Activated CD8-positive, alpha-beta T cell treated with anti-CD3 and anti-CD28 coated beads for 36 hours (primary cell): ENCODE data around the gene ARF5. TPM values are rescaled to one million over a fixed set of nuclear protein-coding genes. Genes with fewer than 3 reads are reported as not detected.

Experiments
- ATAC-seq: fragments of 200-7000 bp; cut with Tn5 transposase; one replicate; pipeline ENCODE4 v1.10.0; 2021; ENCODE audit warnings: mild to moderate bottlenecking, moderate library complexity
- CTCF ChIA-PET: fragments of 350-600 bp; sonication (Branson Sonifier 250); formaldehyde crosslinking; loops from one replicate; lab custom pipeline; 2021; ENCODE audit warnings: antibody characterized with exemption; lab: Charles Lee
- POLR2A ChIA-PET: fragments of 350-600 bp; sonication (Branson Sonifier 250); formaldehyde crosslinking; loops from one replicate; lab custom pipeline; 2021; ENCODE audit warnings: antibody characterized with exemption; lab: Charles Lee
- DNase-seq: peaks from one replicate; pipeline ENCODE4 v3.0.0-alpha.2; 2020
- H3K27ac Mint-ChIP-seq: one replicate; pipeline ENCODE4 v1.8.0; 2021; ENCODE audit warnings: mild to moderate bottlenecking, mixed read lengths
- H3K27me3 Mint-ChIP-seq: one replicate; pipeline ENCODE4 v1.8.0; 2021; ENCODE audit warnings: mixed read lengths
- H3K36me3 Mint-ChIP-seq: one replicate; pipeline ENCODE4 v1.8.0; 2021; ENCODE audit warnings: low read depth, mixed read lengths
- H3K4me1 Mint-ChIP-seq: one replicate; pipeline ENCODE4 v1.8.0; 2021; ENCODE audit warnings: low read depth, mixed read lengths
- H3K4me3 Mint-ChIP-seq: one replicate; pipeline ENCODE4 v1.8.0; 2021; ENCODE audit warnings: mild to moderate bottlenecking, moderate library complexity, mixed read lengths
- H3K9me3 Mint-ChIP-seq: one replicate; pipeline ENCODE4 v1.8.0; 2021; ENCODE audit warnings: mixed read lengths
- intact Hi-C: fragments of 100-400 bp; cut with micrococcal nuclease; formaldehyde crosslinking; loops from one replicate; pipeline ENCODE4 v1.10.0; 2022
- total RNA-seq, 2 experiments: library from RNA; stranded (reverse); gene quantifications; one replicate each; pipeline ENCODE4 v1.2.3, GENCODE V29; 2021
- TF ChIP-seq, protein P1 (sequence below): fragments of 200-600 bp; IDR thresholded peaks from one replicate; pipeline ENCODE4 v1.8.0; 2022; ENCODE audit warnings: antibody characterized with exemption, mild to moderate bottlenecking

Gene ARF5
- total RNA-seq, 2 experiments from 2014 or later = 106 to 114 TPM

DNA sequence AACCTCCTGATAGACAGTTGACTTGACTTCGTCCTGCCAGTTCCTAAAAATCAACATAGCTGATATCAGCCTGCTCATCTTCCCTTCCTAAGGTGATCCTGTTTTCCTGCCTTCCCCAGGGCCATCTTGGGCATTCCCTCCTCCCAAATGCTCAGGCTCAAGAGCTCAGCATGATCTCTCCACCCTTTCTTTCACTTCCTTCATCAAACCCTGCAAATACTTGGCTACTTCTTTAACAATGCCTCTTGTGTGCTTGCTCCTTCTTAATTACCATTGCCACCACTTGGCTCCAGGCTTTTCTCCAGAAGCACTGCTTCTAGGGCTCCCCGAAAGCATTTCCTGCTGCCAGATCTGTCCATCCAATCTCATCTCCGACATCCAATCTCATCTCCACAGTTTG, 12.7 kb downstream of the ARF5 start:
- no peak for ATAC-seq
- H3K27me3 Mint-ChIP-seq = no peaks in the 10 kb centered on the region
- H3K4me1 Mint-ChIP-seq = no peaks in the 10 kb centered on the region
- no peak overlapping the region for H3K4me3 Mint-ChIP-seq
- H3K36me3 Mint-ChIP-seq = no peaks in the 10 kb centered on the region
- no peaks in the 10 kb centered on the region for H3K9me3 Mint-ChIP-seq
- DNase-seq = no peak
- intact Hi-C loops = no loop called here
- POLR2A ChIA-PET = no interaction called here
- CTCF ChIA-PET = interaction anchor here (0.9 to 1.0 kb wide), 2 partner anchors 12 to 20 kb away, joined by 3 read pairs; no protein-coding TSS in a partner anchor
- H3K27ac Mint-ChIP-seq = no peak overlapping the region
- TF ChIP-seq, protein P1, sequence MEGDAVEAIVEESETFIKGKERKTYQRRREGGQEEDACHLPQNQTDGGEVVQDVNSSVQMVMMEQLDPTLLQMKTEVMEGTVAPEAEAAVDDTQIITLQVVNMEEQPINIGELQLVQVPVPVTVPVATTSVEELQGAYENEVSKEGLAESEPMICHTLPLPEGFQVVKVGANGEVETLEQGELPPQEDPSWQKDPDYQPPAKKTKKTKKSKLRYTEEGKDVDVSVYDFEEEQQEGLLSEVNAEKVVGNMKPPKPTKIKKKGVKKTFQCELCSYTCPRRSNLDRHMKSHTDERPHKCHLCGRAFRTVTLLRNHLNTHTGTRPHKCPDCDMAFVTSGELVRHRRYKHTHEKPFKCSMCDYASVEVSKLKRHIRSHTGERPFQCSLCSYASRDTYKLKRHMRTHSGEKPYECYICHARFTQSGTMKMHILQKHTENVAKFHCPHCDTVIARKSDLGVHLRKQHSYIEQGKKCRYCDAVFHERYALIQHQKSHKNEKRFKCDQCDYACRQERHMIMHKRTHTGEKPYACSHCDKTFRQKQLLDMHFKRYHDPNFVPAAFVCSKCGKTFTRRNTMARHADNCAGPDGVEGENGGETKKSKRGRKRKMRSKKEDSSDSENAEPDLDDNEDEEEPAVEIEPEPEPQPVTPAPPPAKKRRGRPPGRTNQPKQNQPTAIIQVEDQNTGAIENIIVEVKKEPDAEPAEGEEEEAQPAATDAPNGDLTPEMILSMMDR = no peak

DNA sequence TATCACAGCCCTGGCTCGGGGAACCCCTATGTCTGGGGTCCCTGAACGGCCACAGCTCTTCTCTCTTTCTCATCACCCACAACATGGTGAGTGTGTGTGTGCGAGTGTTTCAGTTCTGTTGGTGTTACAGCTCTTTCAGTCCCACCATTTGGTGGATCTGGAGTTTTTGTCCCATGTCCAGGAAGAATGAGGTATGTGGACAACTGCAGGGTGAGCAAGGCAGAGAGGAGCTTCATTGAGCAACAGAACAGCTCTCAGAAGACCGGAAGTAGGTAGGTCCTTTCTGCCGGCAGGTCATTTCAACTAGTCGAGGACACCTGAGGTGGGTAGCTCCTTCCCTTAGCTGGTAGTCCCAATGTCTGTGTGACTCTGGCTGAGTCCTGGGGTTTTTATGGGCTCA, 20.2 kb downstream of the ARF5 start:
- Mint-ChIP-seq H3K36me3 (no peaks in the 10 kb centered on the region), H3K27me3 (peaks cover 4% of the 10 kb centered on the region), H3K4me3 (no peak overlapping the region), H3K9me3 (no peaks in the 10 kb centered on the region), H3K4me1 (no peaks in the 10 kb centered on the region), H3K27ac (no peak overlapping the region)
- POLR2A ChIA-PET = no interaction called here
- CTCF ChIA-PET = no interaction called here
- ATAC-seq (no peak), DNase-seq (no peak)
- intact Hi-C loops = no loop called here
- TF ChIP-seq, protein P1 = no peak

DNA sequence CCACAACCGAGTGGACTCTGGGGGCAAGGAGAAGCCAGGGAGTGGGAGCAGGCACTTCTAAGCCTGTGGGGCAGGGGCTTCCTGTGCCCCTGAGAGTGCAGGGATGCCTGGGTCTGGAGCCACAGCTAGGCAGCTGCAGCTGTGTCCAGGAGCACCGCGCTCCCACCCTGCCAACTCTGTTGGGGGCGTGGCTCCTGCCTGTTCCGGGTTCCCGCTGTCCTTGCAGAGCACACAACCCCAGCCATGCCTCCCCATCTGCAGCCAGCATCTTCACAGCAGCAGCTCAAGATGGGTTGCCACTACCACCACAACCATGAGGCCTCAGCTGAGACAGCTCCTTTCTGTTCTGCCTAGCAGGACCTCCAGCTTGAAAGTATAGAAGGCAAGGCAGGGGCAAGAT, 21.1 kb downstream of the ARF5 start:
- ChIA-PET POLR2A (no interaction called here), CTCF (no interaction called here)
- DNase-seq (no peak), ATAC-seq (no peak)
- peaks cover 4% of the 10 kb centered on the region for H3K27me3 Mint-ChIP-seq
- intact Hi-C loops = no loop called here
- H3K4me1 Mint-ChIP-seq = no peaks in the 10 kb centered on the region
- no peaks in the 10 kb centered on the region for H3K36me3 Mint-ChIP-seq
- TF ChIP-seq, protein P1 = no peak
- H3K4me3 Mint-ChIP-seq = no peak overlapping the region
- no peak overlapping the region for H3K27ac Mint-ChIP-seq
- no peaks in the 10 kb centered on the region for H3K9me3 Mint-ChIP-seq

DNA sequence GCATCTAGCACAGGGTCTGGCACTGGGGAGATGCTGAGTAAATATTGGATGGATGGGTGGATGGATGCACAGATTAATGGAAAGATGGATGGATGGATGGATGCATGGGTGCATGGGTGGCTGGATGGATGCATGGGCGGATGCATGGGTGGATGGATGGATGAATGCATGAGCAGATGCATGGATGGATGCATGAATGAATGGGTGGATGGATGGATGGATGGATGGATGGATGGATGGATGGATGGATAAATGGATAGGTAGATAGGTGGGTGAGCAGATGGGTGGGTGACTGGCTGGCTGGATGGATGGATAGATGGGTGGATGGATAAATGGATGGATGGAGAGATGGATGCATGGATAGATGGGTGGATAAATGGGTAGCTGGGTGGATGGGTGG, 24.1 kb downstream of the ARF5 start:
- no peak for ATAC-seq
- Mint-ChIP-seq H3K4me3 (no peak overlapping the region), H3K9me3 (no peaks in the 10 kb centered on the region), H3K27me3 (peaks cover 10% of the 10 kb centered on the region), H3K4me1 (no peaks in the 10 kb centered on the region), H3K36me3 (no peaks in the 10 kb centered on the region), H3K27ac (no peak overlapping the region)
- ChIA-PET POLR2A (no interaction called here), CTCF (no interaction called here)
- intact Hi-C loops = no loop called here
- DNase-seq = no peak
- TF ChIP-seq, protein P1 = no peak

DNA sequence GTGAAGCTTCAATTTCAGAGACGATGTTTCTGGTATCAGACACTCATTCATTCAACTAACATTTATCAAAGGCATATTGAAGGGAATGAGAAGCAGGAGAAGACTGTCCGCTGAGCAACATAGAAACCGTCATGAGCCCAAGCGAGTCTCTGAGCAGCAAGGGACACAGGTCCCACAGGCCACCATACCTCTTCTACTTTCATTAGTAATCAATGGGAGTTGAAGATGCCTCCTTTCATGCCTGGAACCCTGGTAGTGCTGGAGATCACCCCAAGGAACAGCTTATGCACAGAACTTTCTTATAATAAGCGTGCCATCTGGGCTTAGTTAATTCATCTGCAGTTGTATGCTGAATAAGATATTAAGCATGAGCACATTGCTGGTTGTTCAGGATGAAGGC, 28.5 kb downstream of the ARF5 start:
- no peak for DNase-seq
- ATAC-seq = no peak
- ChIA-PET POLR2A (no interaction called here), CTCF (interaction anchor here (1.0 to 1.3 kb wide), 3 partner anchors 10 to 44 kb away, joined by 3 read pairs; no protein-coding TSS in a partner anchor)
- TF ChIP-seq, protein P1 = no peak
- Mint-ChIP-seq H3K27me3 (peaks cover 31% of the 10 kb centered on the region), H3K9me3 (no peaks in the 10 kb centered on the region), H3K4me3 (no peak overlapping the region), H3K4me1 (peaks cover 6% of the 10 kb centered on the region), H3K27ac (no peak overlapping the region), H3K36me3 (no peaks in the 10 kb centered on the region)
- intact Hi-C loops = no loop called here
